GM23338 (cell line): ENCODE data around the gene RAB8B. TPM values are rescaled to one million over a fixed set of nuclear protein-coding genes. Genes with fewer than 3 reads are reported as not detected.

Experiments used
- ATAC-seq: fragments of 200-7000 bp; cut with Tn5 transposase; 3 replicates; pipeline ENCODE4 v1.9.1; 2020
- DNase-seq: peaks from one replicate; pipeline ENCODE4 v3.0.0-alpha.2; 2015; ENCODE audit warnings: low spot score
- H2AFZ ChIP-seq: fragments of 200-600 bp; sonication (generic); 2 replicates; pipeline ENCODE4 v1.8.0; 2016; ENCODE audit warnings: antibody characterized with exemption, mild to moderate bottlenecking, moderate library complexity
- H3F3A ChIP-seq: fragments of 200-600 bp; sonication (generic); replicated peaks from 2 replicates; pipeline ENCODE4 v1.8.0; 2017; ENCODE audit warnings: antibody characterized with exemption, mixed run types, low read depth
- H3K27ac ChIP-seq: fragments of 200-600 bp; sonication (generic); 2 replicates; pipeline ENCODE4 v1.6.1; 2016; ENCODE audit warnings: low read depth
- H3K27me3 ChIP-seq: fragments of 200-600 bp; sonication (generic); 2 replicates; pipeline ENCODE4 v1.8.0; 2016; ENCODE audit warnings: mild to moderate bottlenecking, mixed run types, moderate library complexity; ENCODE audit not compliant: insufficient read depth
- H3K36me3 ChIP-seq: fragments of 200-600 bp; sonication (generic); 2 replicates; pipeline ENCODE4 v1.8.0; 2016; ENCODE audit warnings: mild to moderate bottlenecking; ENCODE audit not compliant: insufficient read depth
- H3K4me1 ChIP-seq: fragments of 200-600 bp; sonication (generic); 2 replicates; pipeline ENCODE4 v1.8.0; 2016; ENCODE audit warnings: mild to moderate bottlenecking, moderate library complexity; ENCODE audit not compliant: insufficient read depth
- H3K4me2 ChIP-seq: fragments of 200-600 bp; sonication (generic); 2 replicates; pipeline ENCODE4 v1.7.1; 2017; ENCODE audit warnings: mixed run types
- H3K4me3 ChIP-seq: fragments of 200-600 bp; sonication (generic); 2 replicates; pipeline ENCODE4 v1.6.1; 2016; ENCODE audit warnings: mixed run types
- H3K79me2 ChIP-seq: fragments of 200-600 bp; sonication (generic); replicated peaks from 2 replicates; pipeline ENCODE4 v1.8.0; 2017; ENCODE audit warnings: mild to moderate bottlenecking; ENCODE audit not compliant: insufficient read depth
- H3K9me2 ChIP-seq: fragments of 200-600 bp; sonication (generic); 2 replicates; pipeline ENCODE4 v1.8.0; 2017; ENCODE audit not compliant: insufficient read depth
- H4K20me1 ChIP-seq: fragments of 200-600 bp; sonication (generic); replicated peaks from 2 replicates; pipeline ENCODE4 v1.8.0; 2017; ENCODE audit warnings: mild to moderate bottlenecking; ENCODE audit not compliant: insufficient read depth
- H3K27ac Mint-ChIP-seq: 2 replicates; pipeline ENCODE4 v1.8.0; 2020; ENCODE audit warnings: inconsistent platforms, mild to moderate bottlenecking, moderate library complexity, mixed read lengths
- H3K27me3 Mint-ChIP-seq: 3 replicates; pipeline ENCODE4 v1.8.0; 2022; ENCODE audit warnings: low read depth, mild to moderate bottlenecking, moderate library complexity, mixed read lengths, inconsistent platforms; ENCODE audit not compliant: insufficient read depth, poor library complexity
- H3K36me3 Mint-ChIP-seq: 3 replicates; pipeline ENCODE4 v1.8.0; 2021; ENCODE audit warnings: low read depth, mild to moderate bottlenecking, inconsistent platforms, moderate library complexity, mixed read lengths
- H3K4me1 Mint-ChIP-seq: 3 replicates; pipeline ENCODE4 v1.8.0; 2020; ENCODE audit warnings: mild to moderate bottlenecking, inconsistent platforms, mixed read lengths
- H3K4me3 Mint-ChIP-seq: 3 replicates; pipeline ENCODE4 v1.8.0; 2021; ENCODE audit warnings: moderate library complexity, mild to moderate bottlenecking, inconsistent platforms, mixed read lengths
- H3K9me3 Mint-ChIP-seq: 3 replicates; pipeline ENCODE4 v1.8.0; 2020; ENCODE audit warnings: moderate library complexity, mild to moderate bottlenecking, inconsistent platforms, mixed read lengths
- CREB1 ChIP-seq: fragments of 250-450 bp; sonication (Bioruptor Pico); IDR thresholded peaks from 2 replicates; pipeline ENCODE4 v1.5.0; 2020; ENCODE audit warnings: low read depth, mild to moderate bottlenecking, moderate library complexity
- EZH2 ChIP-seq: fragments of 200-600 bp; sonication (generic); IDR thresholded peaks from one replicate; pipeline ENCODE4 v1.8.0; 2017; ENCODE audit warnings: antibody characterized with exemption, mild to moderate bottlenecking, low read depth; ENCODE audit not compliant: unreplicated experiment
- EZH2phosphoT487 ChIP-seq: fragments of 200-600 bp; sonication (generic); IDR thresholded peaks from one replicate; pipeline ENCODE4 v1.8.1; 2018; ENCODE audit warnings: antibody characterized with exemption; ENCODE audit not compliant: unreplicated experiment
- JUNB ChIP-seq: IDR thresholded peaks from one replicate; pipeline ENCODE4 v1.6.1; 2016; ENCODE audit warnings: antibody characterized with exemption; ENCODE audit not compliant: unreplicated experiment
- NANOG ChIP-seq: IDR thresholded peaks from 2 replicates; pipeline ENCODE4 v1.6.1; 2016; ENCODE audit warnings: antibody characterized with exemption, borderline replicate concordance
- POLR2AphosphoS5 ChIP-seq: IDR thresholded peaks from 2 replicates; pipeline ENCODE4 v1.6.1; 2016; ENCODE audit warnings: antibody characterized with exemption, low read depth
- STAT1 ChIP-seq: IDR thresholded peaks from one replicate; pipeline ENCODE4 v1.6.1; 2016; ENCODE audit warnings: antibody characterized with exemption; ENCODE audit not compliant: unreplicated experiment
- ZNF114 ChIP-seq: fragments of 250-450 bp; sonication (Bioruptor Pico); IDR thresholded peaks from 2 replicates; pipeline ENCODE4 v1.5.0; 2020; ENCODE audit warnings: mild to moderate bottlenecking, moderate library complexity
- ZNF331 ChIP-seq: fragments of 250-450 bp; sonication (Bioruptor Pico); IDR thresholded peaks from 2 replicates; pipeline ENCODE4 v1.5.0; 2020; ENCODE audit warnings: low read depth, mild to moderate bottlenecking, moderate library complexity
- polyA plus RNA-seq: library from polyadenylated mRNA; unstranded; fragments of >200 nt; fragmentation: Nextera tagmentation; extraction: Ambion mirVana; gene quantifications from 2 replicates; pipeline ENCODE4 v1.2.1, GENCODE V29; 2016
- total RNA-seq: library from RNA; depleted of rRNA; stranded (reverse); fragments of >200 nt; shearing (Covaris generic); gene quantifications from 2 replicates; pipeline ENCODE4 v1.2.3, GENCODE V29; 2014
- TF ChIP-seq, protein P1 (sequence below): IDR thresholded peaks from 2 replicates; pipeline ENCODE4 v1.6.1; 2016; ENCODE audit warnings: antibody characterized with exemption
- TF ChIP-seq, protein P2 (sequence below): IDR thresholded peaks from one replicate; pipeline ENCODE4 v1.6.1; 2018; ENCODE audit warnings: antibody characterized with exemption; ENCODE audit not compliant: unreplicated experiment
- TF ChIP-seq, protein P3 (sequence below), 2 experiments: fragments of 200-600 bp in 1 of 2; sonication (generic) in 1 of 2; conservative IDR thresholded peaks; 2 replicates each; pipeline versions ENCODE4 v1.5.1 to v1.6.1; 2016 to 2017; ENCODE audit warnings: antibody characterized with exemption in 2 of 2, low read depth in 2 of 2, mild to moderate bottlenecking in 2 of 2, moderate library complexity in 1 of 2
- TF ChIP-seq, protein P4 (sequence below): fragments of 250-450 bp; sonication (Bioruptor Pico); IDR thresholded peaks from 2 replicates; pipeline ENCODE4 v1.5.0; 2020; ENCODE audit warnings: mild to moderate bottlenecking, moderate library complexity

The RAB8B gene
- total and polyA plus RNA-seq, 2 experiments from 2014 or later: 23.2 to 41.7 TPM

DNA sequence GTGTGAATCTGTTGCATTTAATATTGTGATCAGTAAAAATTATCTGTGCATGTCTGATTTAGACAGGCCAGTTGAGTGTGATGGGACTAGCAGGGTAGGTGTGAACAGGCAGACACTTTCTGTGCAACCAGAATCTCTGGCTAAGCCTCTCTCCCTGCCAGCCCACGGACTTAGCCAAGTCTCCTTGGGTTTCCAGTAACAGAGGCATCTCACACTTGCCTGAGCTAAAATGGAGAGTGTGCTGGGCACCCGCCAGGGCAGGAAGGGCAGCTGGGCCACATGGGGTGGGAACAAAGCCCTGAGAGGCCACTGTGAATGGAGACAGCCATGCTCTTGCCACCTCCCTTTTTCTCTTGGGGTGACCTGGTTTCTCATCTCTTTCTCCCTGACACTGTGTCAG, 19.6 kb upstream of the RAB8B start:
- no peaks in the 10 kb centered on the region for H3K79me2 ChIP-seq
- Mint-ChIP-seq H3K36me3 (no peaks in the 10 kb centered on the region), H3K27me3 (no peaks in the 10 kb centered on the region), H3K4me3 (no peak overlapping the region), H3K4me1 (peaks cover 19% of the 10 kb centered on the region), H3K9me3 (no peaks in the 10 kb centered on the region), H3K27ac (no peak overlapping the region)
- H4K20me1 ChIP-seq: no peaks in the 10 kb centered on the region
- 0 out of 2 replicates have a peak overlapping the region, but pooled peaks have one; percentile 33 for H2AFZ ChIP-seq
- no peak overlapping the region for H3K4me2 ChIP-seq
- ATAC-seq (no peak), DNase-seq (no peak)
- 0 out of 2 replicates have a peak, but pooled peaks cover 1% of the 10 kb centered on the region for H3K9me2 ChIP-seq
- no peak overlapping the region for H3K4me3 ChIP-seq
- H3K36me3 ChIP-seq: no peaks in the 10 kb centered on the region
- H3K27ac ChIP-seq: no peak overlapping the region
- TF ChIP-seq EZH2phosphoT487: no peak
- TF ChIP-seq, protein P1, sequence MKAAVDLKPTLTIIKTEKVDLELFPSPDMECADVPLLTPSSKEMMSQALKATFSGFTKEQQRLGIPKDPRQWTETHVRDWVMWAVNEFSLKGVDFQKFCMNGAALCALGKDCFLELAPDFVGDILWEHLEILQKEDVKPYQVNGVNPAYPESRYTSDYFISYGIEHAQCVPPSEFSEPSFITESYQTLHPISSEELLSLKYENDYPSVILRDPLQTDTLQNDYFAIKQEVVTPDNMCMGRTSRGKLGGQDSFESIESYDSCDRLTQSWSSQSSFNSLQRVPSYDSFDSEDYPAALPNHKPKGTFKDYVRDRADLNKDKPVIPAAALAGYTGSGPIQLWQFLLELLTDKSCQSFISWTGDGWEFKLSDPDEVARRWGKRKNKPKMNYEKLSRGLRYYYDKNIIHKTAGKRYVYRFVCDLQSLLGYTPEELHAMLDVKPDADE: no peak
- no peak for TF ChIP-seq EZH2
- TF ChIP-seq, protein P2, sequence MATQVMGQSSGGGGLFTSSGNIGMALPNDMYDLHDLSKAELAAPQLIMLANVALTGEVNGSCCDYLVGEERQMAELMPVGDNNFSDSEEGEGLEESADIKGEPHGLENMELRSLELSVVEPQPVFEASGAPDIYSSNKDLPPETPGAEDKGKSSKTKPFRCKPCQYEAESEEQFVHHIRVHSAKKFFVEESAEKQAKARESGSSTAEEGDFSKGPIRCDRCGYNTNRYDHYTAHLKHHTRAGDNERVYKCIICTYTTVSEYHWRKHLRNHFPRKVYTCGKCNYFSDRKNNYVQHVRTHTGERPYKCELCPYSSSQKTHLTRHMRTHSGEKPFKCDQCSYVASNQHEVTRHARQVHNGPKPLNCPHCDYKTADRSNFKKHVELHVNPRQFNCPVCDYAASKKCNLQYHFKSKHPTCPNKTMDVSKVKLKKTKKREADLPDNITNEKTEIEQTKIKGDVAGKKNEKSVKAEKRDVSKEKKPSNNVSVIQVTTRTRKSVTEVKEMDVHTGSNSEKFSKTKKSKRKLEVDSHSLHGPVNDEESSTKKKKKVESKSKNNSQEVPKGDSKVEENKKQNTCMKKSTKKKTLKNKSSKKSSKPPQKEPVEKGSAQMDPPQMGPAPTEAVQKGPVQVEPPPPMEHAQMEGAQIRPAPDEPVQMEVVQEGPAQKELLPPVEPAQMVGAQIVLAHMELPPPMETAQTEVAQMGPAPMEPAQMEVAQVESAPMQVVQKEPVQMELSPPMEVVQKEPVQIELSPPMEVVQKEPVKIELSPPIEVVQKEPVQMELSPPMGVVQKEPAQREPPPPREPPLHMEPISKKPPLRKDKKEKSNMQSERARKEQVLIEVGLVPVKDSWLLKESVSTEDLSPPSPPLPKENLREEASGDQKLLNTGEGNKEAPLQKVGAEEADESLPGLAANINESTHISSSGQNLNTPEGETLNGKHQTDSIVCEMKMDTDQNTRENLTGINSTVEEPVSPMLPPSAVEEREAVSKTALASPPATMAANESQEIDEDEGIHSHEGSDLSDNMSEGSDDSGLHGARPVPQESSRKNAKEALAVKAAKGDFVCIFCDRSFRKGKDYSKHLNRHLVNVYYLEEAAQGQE: no peak
- TF ChIP-seq NANOG: no peak
- TF ChIP-seq JUNB: no peak
- TF ChIP-seq, protein P3, sequence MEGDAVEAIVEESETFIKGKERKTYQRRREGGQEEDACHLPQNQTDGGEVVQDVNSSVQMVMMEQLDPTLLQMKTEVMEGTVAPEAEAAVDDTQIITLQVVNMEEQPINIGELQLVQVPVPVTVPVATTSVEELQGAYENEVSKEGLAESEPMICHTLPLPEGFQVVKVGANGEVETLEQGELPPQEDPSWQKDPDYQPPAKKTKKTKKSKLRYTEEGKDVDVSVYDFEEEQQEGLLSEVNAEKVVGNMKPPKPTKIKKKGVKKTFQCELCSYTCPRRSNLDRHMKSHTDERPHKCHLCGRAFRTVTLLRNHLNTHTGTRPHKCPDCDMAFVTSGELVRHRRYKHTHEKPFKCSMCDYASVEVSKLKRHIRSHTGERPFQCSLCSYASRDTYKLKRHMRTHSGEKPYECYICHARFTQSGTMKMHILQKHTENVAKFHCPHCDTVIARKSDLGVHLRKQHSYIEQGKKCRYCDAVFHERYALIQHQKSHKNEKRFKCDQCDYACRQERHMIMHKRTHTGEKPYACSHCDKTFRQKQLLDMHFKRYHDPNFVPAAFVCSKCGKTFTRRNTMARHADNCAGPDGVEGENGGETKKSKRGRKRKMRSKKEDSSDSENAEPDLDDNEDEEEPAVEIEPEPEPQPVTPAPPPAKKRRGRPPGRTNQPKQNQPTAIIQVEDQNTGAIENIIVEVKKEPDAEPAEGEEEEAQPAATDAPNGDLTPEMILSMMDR (conservative IDR thresholded peaks at IDR 0.05; ENCODE audit: low read depth in 2 of 2): no peak
- no peak for TF ChIP-seq ZNF114
- no peak for TF ChIP-seq POLR2AphosphoS5
- no peak for TF ChIP-seq CREB1 (CRISPR knock-in tag)
- TF ChIP-seq STAT1: no peak
- TF ChIP-seq ZNF331 (CRISPR knock-in tag): no peak
- TF ChIP-seq, protein P4, sequence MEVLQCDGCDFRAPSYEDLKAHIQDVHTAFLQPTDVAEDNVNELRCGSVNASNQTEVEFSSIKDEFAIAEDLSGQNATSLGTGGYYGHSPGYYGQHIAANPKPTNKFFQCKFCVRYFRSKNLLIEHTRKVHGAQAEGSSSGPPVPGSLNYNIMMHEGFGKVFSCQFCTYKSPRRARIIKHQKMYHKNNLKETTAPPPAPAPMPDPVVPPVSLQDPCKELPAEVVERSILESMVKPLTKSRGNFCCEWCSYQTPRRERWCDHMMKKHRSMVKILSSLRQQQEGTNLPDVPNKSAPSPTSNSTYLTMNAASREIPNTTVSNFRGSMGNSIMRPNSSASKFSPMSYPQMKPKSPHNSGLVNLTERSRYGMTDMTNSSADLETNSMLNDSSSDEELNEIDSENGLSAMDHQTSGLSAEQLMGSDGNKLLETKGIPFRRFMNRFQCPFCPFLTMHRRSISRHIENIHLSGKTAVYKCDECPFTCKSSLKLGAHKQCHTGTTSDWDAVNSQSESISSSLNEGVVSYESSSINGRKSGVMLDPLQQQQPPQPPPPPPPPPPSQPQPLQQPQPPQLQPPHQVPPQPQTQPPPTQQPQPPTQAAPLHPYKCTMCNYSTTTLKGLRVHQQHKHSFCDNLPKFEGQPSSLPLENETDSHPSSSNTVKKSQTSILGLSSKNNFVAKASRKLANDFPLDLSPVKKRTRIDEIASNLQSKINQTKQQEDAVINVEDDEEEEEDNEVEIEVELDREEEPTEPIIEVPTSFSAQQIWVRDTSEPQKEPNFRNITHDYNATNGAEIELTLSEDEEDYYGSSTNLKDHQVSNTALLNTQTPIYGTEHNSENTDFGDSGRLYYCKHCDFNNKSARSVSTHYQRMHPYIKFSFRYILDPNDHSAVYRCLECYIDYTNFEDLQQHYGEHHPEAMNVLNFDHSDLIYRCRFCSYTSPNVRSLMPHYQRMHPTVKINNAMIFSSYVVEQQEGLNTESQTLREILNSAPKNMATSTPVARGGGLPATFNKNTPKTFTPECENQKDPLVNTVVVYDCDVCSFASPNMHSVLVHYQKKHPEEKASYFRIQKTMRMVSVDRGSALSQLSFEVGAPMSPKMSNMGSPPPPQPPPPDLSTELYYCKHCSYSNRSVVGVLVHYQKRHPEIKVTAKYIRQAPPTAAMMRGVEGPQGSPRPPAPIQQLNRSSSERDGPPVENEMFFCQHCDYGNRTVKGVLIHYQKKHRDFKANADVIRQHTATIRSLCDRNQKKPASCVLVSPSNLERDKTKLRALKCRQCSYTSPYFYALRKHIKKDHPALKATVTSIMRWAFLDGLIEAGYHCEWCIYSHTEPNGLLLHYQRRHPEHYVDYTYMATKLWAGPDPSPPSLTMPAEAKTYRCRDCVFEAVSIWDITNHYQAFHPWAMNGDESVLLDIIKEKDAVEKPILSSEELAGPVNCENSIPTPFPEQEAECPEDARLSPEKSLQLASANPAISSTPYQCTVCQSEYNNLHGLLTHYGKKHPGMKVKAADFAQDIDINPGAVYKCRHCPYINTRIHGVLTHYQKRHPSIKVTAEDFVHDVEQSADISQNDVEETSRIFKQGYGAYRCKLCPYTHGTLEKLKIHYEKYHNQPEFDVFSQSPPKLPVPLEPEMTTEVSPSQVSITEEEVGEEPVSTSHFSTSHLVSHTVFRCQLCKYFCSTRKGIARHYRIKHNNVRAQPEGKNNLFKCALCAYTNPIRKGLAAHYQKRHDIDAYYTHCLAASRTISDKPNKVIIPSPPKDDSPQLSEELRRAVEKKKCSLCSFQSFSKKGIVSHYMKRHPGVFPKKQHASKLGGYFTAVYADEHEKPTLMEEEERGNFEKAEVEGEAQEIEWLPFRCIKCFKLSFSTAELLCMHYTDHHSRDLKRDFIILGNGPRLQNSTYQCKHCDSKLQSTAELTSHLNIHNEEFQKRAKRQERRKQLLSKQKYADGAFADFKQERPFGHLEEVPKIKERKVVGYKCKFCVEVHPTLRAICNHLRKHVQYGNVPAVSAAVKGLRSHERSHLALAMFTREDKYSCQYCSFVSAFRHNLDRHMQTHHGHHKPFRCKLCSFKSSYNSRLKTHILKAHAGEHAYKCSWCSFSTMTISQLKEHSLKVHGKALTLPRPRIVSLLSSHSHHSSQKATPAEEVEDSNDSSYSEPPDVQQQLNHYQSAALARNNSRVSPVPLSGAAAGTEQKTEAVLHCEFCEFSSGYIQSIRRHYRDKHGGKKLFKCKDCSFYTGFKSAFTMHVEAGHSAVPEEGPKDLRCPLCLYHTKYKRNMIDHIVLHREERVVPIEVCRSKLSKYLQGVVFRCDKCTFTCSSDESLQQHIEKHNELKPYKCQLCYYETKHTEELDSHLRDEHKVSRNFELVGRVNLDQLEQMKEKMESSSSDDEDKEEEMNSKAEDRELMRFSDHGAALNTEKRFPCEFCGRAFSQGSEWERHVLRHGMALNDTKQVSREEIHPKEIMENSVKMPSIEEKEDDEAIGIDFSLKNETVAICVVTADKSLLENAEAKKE: no peak
- peaks cover 14% of the 10 kb centered on the region for H3K4me1 ChIP-seq
- H3F3A ChIP-seq: no peaks in the 10 kb centered on the region
- no peaks in the 10 kb centered on the region for H3K27me3 ChIP-seq
